H1 (cell line): ENCODE data around the gene EGFR. TPM values are rescaled to one million over a fixed set of nuclear protein-coding genes. Genes with fewer than 3 reads are reported as not detected.

Experiments used
- CTCF ChIA-PET: fragments of 300-600 bp; sonication (Branson Sonifier 250); formaldehyde crosslinking; loops from one replicate; lab custom pipeline; 2021; ENCODE audit not compliant: partially characterized antibody; lab: Charles Lee
- POLR2A ChIA-PET: fragments of 300-600 bp; sonication (Branson Sonifier 250); formaldehyde crosslinking; loops from one replicate; lab custom pipeline; 2021; ENCODE audit warnings: inconsistent platforms; ENCODE audit not compliant: partially characterized antibody; lab: Charles Lee
- DNase-seq, 2 experiments: peaks; one replicate each; pipeline versions ENCODE4 v3.0.0 to v3.0.0-alpha.2; 2010 to 2022; ENCODE audit warnings: low spot score in 2 of 2, low read depth in 1 of 2, mixed read lengths in 1 of 2
- FAIRE-seq: peaks from 2 replicates; lab custom pipeline; 2011; peaks lifted over from hg19 to GRCh38; lab: Jason Lieb, UNC
- H2AFZ ChIP-seq: 2 replicates; pipeline ENCODE4 v1.8.1; 2012; ENCODE audit warnings: low read length, inconsistent platforms
- H2AK5ac ChIP-seq: 2 replicates; pipeline ENCODE4 v1.6.1; 2013; ENCODE audit warnings: low read depth, low read length
- H2BK120ac ChIP-seq: replicated peaks from 2 replicates; pipeline ENCODE3; 2013; ENCODE audit warnings: low read depth, low read length, inconsistent platforms
- H2BK12ac ChIP-seq: 2 replicates; pipeline ENCODE4 v1.6.1; 2013; ENCODE audit warnings: low read depth, low read length
- H2BK15ac ChIP-seq: 2 replicates; pipeline ENCODE4 v1.6.1; 2013; ENCODE audit warnings: low read length
- H2BK20ac ChIP-seq: 2 replicates; pipeline ENCODE4 v1.6.1; 2013; ENCODE audit warnings: low read length
- H2BK5ac ChIP-seq: 2 replicates; pipeline ENCODE4 v1.6.1; 2013; ENCODE audit warnings: low read depth, low read length
- H3K14ac ChIP-seq: 2 replicates; pipeline ENCODE4 v1.6.1; 2013; ENCODE audit warnings: inconsistent platforms; ENCODE audit not compliant: insufficient read length
- H3K18ac ChIP-seq: 2 replicates; pipeline ENCODE4 v1.6.1; 2013; ENCODE audit warnings: low read length; ENCODE audit errors: extremely low read depth
- H3K23ac ChIP-seq: 2 replicates; pipeline ENCODE4 v1.6.1; 2013; ENCODE audit warnings: inconsistent platforms; ENCODE audit not compliant: insufficient read length
- H3K23me2 ChIP-seq: 2 replicates; pipeline ENCODE4 v1.6.1; 2013; ENCODE audit warnings: low read depth, low read length
- H3K27ac ChIP-seq: 2 replicates; pipeline ENCODE4 v1.6.1; 2011; ENCODE audit warnings: low read depth, low read length, inconsistent platforms
- H3K27me3 ChIP-seq, 4 experiments: replicated peaks in 1 of 4; 1 replicate in 1 of 4; 2 replicates in 3 of 4; pipeline versions ENCODE4 v1.6.1 to v1.8.1; 2011 to 2013; ENCODE audit warnings: low read length in 3 of 4, mild to moderate bottlenecking in 3 of 4, inconsistent platforms in 2 of 4, mixed read lengths in 2 of 4, moderate library complexity in 1 of 4; ENCODE audit not compliant: control insufficient read depth in 3 of 4, insufficient read depth in 3 of 4; ENCODE audit errors: extremely low read depth in 1 of 4
- H3K36me3 ChIP-seq, 4 experiments: 2 replicates each; pipeline versions ENCODE4 v1.6.1 to v1.8.1; 2011 to 2013; ENCODE audit warnings: mild to moderate bottlenecking in 4 of 4, low read length in 3 of 4, moderate library complexity in 2 of 4, control low read depth in 1 of 4, inconsistent platforms in 1 of 4; ENCODE audit not compliant: insufficient read depth in 4 of 4, control insufficient read depth in 2 of 4
- H3K4ac ChIP-seq: replicated peaks from 2 replicates; pipeline ENCODE3; 2013; ENCODE audit warnings: low read length, low read depth, mixed read lengths, inconsistent platforms; ENCODE audit not compliant: insufficient read length
- H3K4me1 ChIP-seq, 4 experiments: replicated peaks in 1 of 4; 1 replicate in 1 of 4; 2 replicates in 3 of 4; pipeline versions ENCODE4 v1.6.1 to v1.8.1; 2011 to 2013; ENCODE audit warnings: low read length in 3 of 4, inconsistent platforms in 2 of 4, mixed read lengths in 1 of 4; ENCODE audit not compliant: insufficient read depth in 4 of 4, control insufficient read depth in 3 of 4
- H3K4me2 ChIP-seq, 2 experiments: 2 replicates each; pipeline versions ENCODE4 v1.6.1 to v1.8.1; 2011 to 2013; ENCODE audit warnings: low read depth in 2 of 2, low read length in 2 of 2, control low read depth in 1 of 2, inconsistent platforms in 1 of 2, mild to moderate bottlenecking in 1 of 2; ENCODE audit not compliant: insufficient read depth in 1 of 2
- H3K4me3 ChIP-seq, 4 experiments: fragments of 200-600, 300-600 bp in 1 of 4; sonication (generic), shearing (Covaris generic), sonication (Bioruptor Twin) in 1 of 4; 2 replicates each; pipeline versions ENCODE4 v1.5.1 to v1.8.1; 2011 to 2016; ENCODE audit warnings: low read length in 4 of 4, low read depth in 3 of 4, control low read depth in 2 of 4, inconsistent platforms in 2 of 4, mild to moderate bottlenecking in 2 of 4, mixed read lengths in 1 of 4, moderate library complexity in 1 of 4; ENCODE audit not compliant: insufficient read depth in 2 of 4; ENCODE audit errors: extremely low read depth in 1 of 4
- H3K56ac ChIP-seq: replicated peaks from 2 replicates; pipeline ENCODE3; 2013; ENCODE audit warnings: low read depth, mild to moderate bottlenecking, mixed read lengths, low read length, inconsistent platforms; ENCODE audit not compliant: insufficient read length
- H3K79me1 ChIP-seq: 2 replicates; pipeline ENCODE4 v1.6.1; 2013; ENCODE audit warnings: low read depth, low read length, control low read depth
- H3K79me2 ChIP-seq, 2 experiments: 2 replicates each; pipeline versions ENCODE4 v1.6.1 to v1.8.1; 2012 to 2013; ENCODE audit warnings: low read length in 2 of 2, mild to moderate bottlenecking in 2 of 2, inconsistent platforms in 1 of 2; ENCODE audit not compliant: insufficient read depth in 2 of 2, control insufficient read depth in 1 of 2
- H3K9ac ChIP-seq, 4 experiments: replicated peaks in 1 of 4; 1 replicate in 1 of 4; 2 replicates in 3 of 4; pipeline versions ENCODE4 v1.6.1 to v1.8.1; 2011 to 2013; ENCODE audit warnings: low read depth in 3 of 4, low read length in 3 of 4, control low read depth in 2 of 4, mild to moderate bottlenecking in 2 of 4, moderate library complexity in 2 of 4, inconsistent platforms in 1 of 4; ENCODE audit errors: extremely low read depth in 1 of 4
- H3K9me3 ChIP-seq, 2 experiments: 2 replicates each; pipeline versions ENCODE4 v1.6.1 to v1.8.1; 2012 to 2013; ENCODE audit warnings: mild to moderate bottlenecking in 2 of 2, moderate library complexity in 2 of 2, control low read depth in 1 of 2, inconsistent platforms in 1 of 2, low read depth in 1 of 2, low read length in 1 of 2, mixed read lengths in 1 of 2; ENCODE audit not compliant: insufficient read depth in 2 of 2
- H4K20me1 ChIP-seq, 2 experiments: replicated peaks in 1 of 2; 2 replicates each; pipeline versions ENCODE3 to v1.8.1; 2011 to 2013; ENCODE audit warnings: inconsistent platforms in 2 of 2, low read length in 2 of 2, mild to moderate bottlenecking in 1 of 2; ENCODE audit not compliant: insufficient read depth in 2 of 2, control insufficient read depth in 1 of 2
- H4K5ac ChIP-seq: 2 replicates; pipeline ENCODE4 v1.6.1; 2013; ENCODE audit warnings: low read length, low read depth, mixed read lengths, inconsistent platforms; ENCODE audit not compliant: insufficient read length
- H4K8ac ChIP-seq: 2 replicates; pipeline ENCODE4 v1.8.0; 2013; ENCODE audit warnings: mild to moderate bottlenecking, moderate library complexity, low read length, inconsistent platforms; ENCODE audit not compliant: insufficient read depth; ENCODE audit errors: extremely low read depth
- H4K91ac ChIP-seq: replicated peaks from 2 replicates; pipeline ENCODE3; 2013; ENCODE audit warnings: low read length, mixed read lengths, inconsistent platforms; ENCODE audit not compliant: insufficient read length
- ASH2L ChIP-seq: fragments of 200-600, 300-600 bp; sonication (generic); IDR thresholded peaks from one replicate; pipeline ENCODE4 v1.7.1; 2017; ENCODE audit warnings: low read length
- BRCA1 ChIP-seq: IDR thresholded peaks from 2 replicates; pipeline ENCODE4 v1.6.1; 2012; ENCODE audit warnings: low read depth, low read length, improper control_type of control experiment
- CBX8 ChIP-seq: fragments of 300-800, 300-1000 bp; sonication (generic); IDR thresholded peaks from 2 replicates; pipeline ENCODE4 v1.7.1; 2016; ENCODE audit warnings: low read depth, low read length, borderline replicate concordance
- CEBPB ChIP-seq: IDR thresholded peaks from 2 replicates; pipeline ENCODE4 v1.6.1; 2012; ENCODE audit warnings: low read depth, low read length
- CHD1 ChIP-seq: IDR thresholded peaks from 2 replicates; pipeline ENCODE4 v1.6.1; 2012; ENCODE audit warnings: low read depth, low read length, improper control_type of control experiment
- CHD2 ChIP-seq: IDR thresholded peaks from 2 replicates; pipeline ENCODE4 v1.6.1; 2012; ENCODE audit warnings: low read length, improper control_type of control experiment
- CTBP2 ChIP-seq: IDR thresholded peaks from 2 replicates; pipeline ENCODE4 v1.7.0; 2011; ENCODE audit warnings: borderline replicate concordance, mild to moderate bottlenecking, moderate library complexity, mixed read lengths, low read length; ENCODE audit not compliant: insufficient read depth, insufficient read length
- KDM1A ChIP-seq: fragments of 200-600, 300-600 bp; sonication (generic); IDR thresholded peaks from 2 replicates; pipeline ENCODE4 v1.7.1; 2016; ENCODE audit warnings: mild to moderate bottlenecking, low read length, borderline replicate concordance
- MAX ChIP-seq: IDR thresholded peaks from 2 replicates; pipeline ENCODE4 v1.6.1; 2012; ENCODE audit warnings: inconsistent platforms
- NANOG ChIP-seq: IDR thresholded peaks from 2 replicates; pipeline ENCODE4 v1.6.1; 2011; ENCODE audit warnings: low read length, low read depth, mild to moderate bottlenecking, inconsistent platforms; ENCODE audit not compliant: insufficient read depth, poor library complexity, severe bottlenecking
- NRF1 ChIP-seq: IDR thresholded peaks from 2 replicates; pipeline ENCODE4 v1.6.1; 2011; ENCODE audit warnings: mild to moderate bottlenecking, low read depth, low read length, improper control_type of control experiment
- POLR2AphosphoS5 ChIP-seq: IDR thresholded peaks from 2 replicates; pipeline ENCODE4 v1.6.1; 2011; ENCODE audit warnings: low read depth, low read length
- RBBP5 ChIP-seq: IDR thresholded peaks from 2 replicates; pipeline ENCODE4 v1.7.1; 2012; ENCODE audit warnings: low read depth, mild to moderate bottlenecking, inconsistent platforms, low read length, moderate library complexity, borderline replicate concordance
- RFX5 ChIP-seq: IDR thresholded peaks from 2 replicates; pipeline ENCODE4 v1.6.1; 2011; ENCODE audit warnings: low read depth, low read length, improper control_type of control experiment, borderline replicate concordance
- SAP30 ChIP-seq: fragments of 300-600 bp; sonication (generic); IDR thresholded peaks from 2 replicates; pipeline ENCODE4 v1.7.1; 2012; ENCODE audit warnings: low read length, moderate library complexity, mild to moderate bottlenecking, inconsistent platforms; ENCODE audit not compliant: insufficient read depth, insufficient replicate concordance
- WGBS, 2 experiments: shearing (Covaris generic) in 1 of 2; methylation state at CpG; one replicate each; pipeline versions ENCODE4 v1.1.6 to v1.1.7; 2013 to 2015; ENCODE audit warnings: low lambda C conversion rate in 2 of 2, mixed read lengths in 2 of 2, inconsistent platforms in 1 of 2, low coverage in 1 of 2, missing lambda C conversion rate in 1 of 2; ENCODE audit not compliant: insufficient replicate concordance in 2 of 2, insufficient coverage in 1 of 2, insufficient read length in 1 of 2; ENCODE audit errors: extremely low coverage in 1 of 2, missing lambda C conversion rate in 1 of 2; 5-methylcytosine and 5-hydroxymethylcytosine counted together
- polyA plus RNA-seq, 7 experiments: library from polyadenylated mRNA; depleted of rRNA in 3 of 7; stranded (reverse) in 5 of 7; unstranded in 2 of 7; fragments of >200 nt in 5 of 7; fragments of 200-250 nt in 2 of 7; gene quantifications; 1 replicate in 5 of 7; 2 replicates in 1 of 7; 4 replicates in 1 of 7; pipeline versions ENCODE4 v1.2.1 to v1.2.3, GENCODE V29; 2011 to 2013; ENCODE audit warnings: missing spikeins in 2 of 7, mixed read lengths in 2 of 7
- total RNA-seq: library from RNA; stranded (reverse); fragmentation: NEBNext Ultra II Directional; extraction: Animal tissue kit (Norgen Biotek cat#: 25700); gene quantifications from 2 replicates; pipeline ENCODE4 v1.2.1, GENCODE V29; 2021

EGFR gene
- total and polyA plus RNA-seq, 2 of the 8 experiments (the other 6 are each of a cell fraction or from before 2014, with no cell fraction given) = 1.9 to 5.8 TPM

DNA sequence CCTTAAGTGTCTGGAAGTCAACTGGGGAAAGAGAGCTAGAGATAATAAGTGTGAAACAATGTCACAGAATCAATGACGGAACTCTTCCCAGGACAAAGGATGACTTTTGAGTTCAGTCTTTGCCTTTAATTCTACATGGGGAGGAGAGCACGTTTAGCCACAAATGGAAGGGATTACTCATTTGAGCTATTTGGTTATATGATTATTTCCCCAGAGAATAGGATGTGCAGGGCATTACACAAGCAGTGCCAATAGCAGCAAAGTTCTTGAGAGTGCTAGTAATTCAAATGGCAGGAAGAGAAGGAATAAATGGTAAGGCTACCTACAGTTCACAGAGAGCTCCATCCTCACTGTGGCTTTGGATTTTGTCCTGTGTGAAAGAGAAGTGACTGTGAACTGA, 6.0 kb downstream of the EGFR start:
- H3K79me2 ChIP-seq = no peaks in the 10 kb centered on the region
- ChIA-PET POLR2A (no interaction called here), CTCF (interaction anchor here (0.6 to 1.6 kb wide), 2 partner anchors 12 to 253 kb away, joined by 3 read pairs; no protein-coding TSS in a partner anchor)
- no peaks in the 10 kb centered on the region for H3K9me3 ChIP-seq
- 95% methylated on average over 2 of the region's 2 CpGs; no CpG with 5 or more reads in 1 of the 2 experiments for WGBS, 2 experiments
- no peak overlapping the region for H3K18ac ChIP-seq
- no peak overlapping the region for H2BK120ac ChIP-seq
- FAIRE-seq (no peak), DNase-seq (no peak)
- no peaks in the 10 kb centered on the region for H4K20me1 ChIP-seq
- no peak overlapping the region for H3K4me3 ChIP-seq
- no peak overlapping the region for H4K91ac ChIP-seq
- no peak overlapping the region for H3K4me2 ChIP-seq
- H3K4me1 ChIP-seq = peaks cover 0 to 3% (median 1%) of the 10 kb centered on the region in 4 experiments; a peak in 2 of 7 replicates
- H2BK20ac ChIP-seq = no peak overlapping the region
- no peaks in the 10 kb centered on the region; the same call in 1 of the 2 replicates for H3K79me1 ChIP-seq
- H3K27me3 ChIP-seq = peaks cover 5 to 22% (median 17%) of the 10 kb centered on the region in 4 experiments; a peak in 6 of 7 replicates
- no peak overlapping the region for H3K23ac ChIP-seq
- no peak overlapping the region for H3K56ac ChIP-seq
- H3K14ac ChIP-seq = no peak overlapping the region
- H4K5ac ChIP-seq = no peak overlapping the region
- H2BK5ac ChIP-seq = no peak overlapping the region
- H2BK15ac ChIP-seq = no peak overlapping the region
- H3K4ac ChIP-seq = no peak overlapping the region
- no peak overlapping the region for H4K8ac ChIP-seq
- no peaks in the 10 kb centered on the region for H3K36me3 ChIP-seq
- H2AFZ ChIP-seq = no peak overlapping the region
- no peak overlapping the region for H2BK12ac ChIP-seq
- no peak overlapping the region for H3K9ac ChIP-seq
- H2AK5ac ChIP-seq = no peak overlapping the region
- H3K23me2 ChIP-seq = peaks cover 5% of the 10 kb centered on the region; the same call in 1 of the 2 replicates
- no peak overlapping the region for H3K27ac ChIP-seq
- TF ChIP-seq ASH2L (no peak), POLR2AphosphoS5 (no peak), CTBP2 (no peak), NRF1 (no peak), CEBPB (no peak), KDM1A (no peak), CBX8 (no peak), BRCA1 (no peak), MAX (no peak), NANOG (no peak), CHD2 (no peak), CHD1 (no peak), RBBP5 (no peak), SAP30 (no peak), RFX5 (no peak)
